ENCODE measurements around the gene CFL1.
"Not testable (repeated sequence)": the region's sequence is repeated elsewhere in the genome, so short reads cannot be mapped to it uniquely, and the experiment has no call there.

Gene CFL1

GRCh38 chr11:65856689-65857499 lies 1.1 kb downstream of the CFL1 start:
- peak; percentile 57 for DNase-seq

- DNase-seq = no peak
Observed at GRCh38 chr11:65855927-65856363, 2.0 kb downstream of the CFL1 start.

GRCh38 chr11:65854852-65855837 lies 2.8 kb downstream of the CFL1 start:
- DNase-seq = no peak

- DNase-seq = no peak
Observed at GRCh38 chr11:65854161-65854592, 3.8 kb downstream of the CFL1 start.

- no peak for DNase-seq
Observed at GRCh38 chr11:65853246-65853979, 4.6 kb downstream of the CFL1 start.

- DNase-seq = no peak
Observed at GRCh38 chr11:65852508-65853245, 5.3 kb downstream of the CFL1 start.

GRCh38 chr11:65851811-65852507 lies 6.0 kb downstream of the CFL1 start:
- no peak for DNase-seq

GRCh38 chr11:65851083-65851579 lies 6.8 kb downstream of the CFL1 start:
- DNase-seq = no peak

GRCh38 chr11:65850217-65851082 lies 7.5 kb downstream of the CFL1 start:
- DNase-seq = no peak

GRCh38 chr11:65849771-65850216 lies 8.2 kb downstream of the CFL1 start:
- DNase-seq = no peak

- no peak for DNase-seq
Observed at GRCh38 chr11:65849366-65849765, 8.6 kb downstream of the CFL1 start.

GRCh38 chr11:65848693-65849092 lies 9.3 kb downstream of the CFL1 start:
- not testable (repeated sequence) for DNase-seq

- DNase-seq = no peak
Observed at GRCh38 chr11:65847746-65848145, 10.2 kb downstream of the CFL1 start.

- no peak for DNase-seq
Observed at GRCh38 chr11:65844231-65844872, 13.6 kb downstream of the CFL1 start.

GRCh38 chr11:65843811-65844210 lies 14.2 kb downstream of the CFL1 start:
- DNase-seq = no peak

- DNase-seq = no peak
Observed at GRCh38 chr11:65842144-65842543, 15.8 kb downstream of the CFL1 start.

GRCh38 chr11:65834202-65834601 lies 23.8 kb downstream of the CFL1 start:
- DNase-seq = no peak

- peak; percentile 91 for DNase-seq
Observed at GRCh38 chr11:65833297-65834030, 24.5 kb downstream of the CFL1 start, which contains the start of gene SNX32. SNX32 (plus strand) TSS chr11:65833963; CDS start chr11:65834066, 103 bp downstream.

- not testable (repeated sequence) for DNase-seq
Observed at GRCh38 chr11:65832231-65832630, 25.7 kb downstream of the CFL1 start.

Measured in NCI-H1105 (cell line).